Muscle layer of colon (tissue), 2 donors: ENCODE measurements around the gene ZNF185.

Source experiments
- H3K27ac ChIP-seq: one replicate; pipeline ENCODE4 v1.7.0; 2013; ENCODE audit warnings: low read depth, mild to moderate bottlenecking, low read length, moderate library complexity
- H3K27me3 ChIP-seq, 2 donors: one replicate each; pipeline ENCODE4 v1.7.0; 2013; ENCODE audit warnings: low read length in 2 of 2, mild to moderate bottlenecking in 2 of 2; ENCODE audit not compliant: insufficient read depth in 2 of 2, control insufficient read depth in 1 of 2
- H3K36me3 ChIP-seq: one replicate; pipeline ENCODE4 v1.7.0; 2013; ENCODE audit warnings: mild to moderate bottlenecking, low read length; ENCODE audit not compliant: insufficient read depth
- H3K4me1 ChIP-seq: one replicate; pipeline ENCODE4 v1.7.0; 2013; ENCODE audit warnings: mild to moderate bottlenecking, low read length; ENCODE audit not compliant: insufficient read depth
- H3K4me3 ChIP-seq, 2 donors: one replicate each; pipeline ENCODE4 v1.7.0; 2013; ENCODE audit warnings: low read length in 2 of 2, low read depth in 1 of 2, mild to moderate bottlenecking in 1 of 2, moderate library complexity in 1 of 2
- H3K9ac ChIP-seq: one replicate; pipeline ENCODE4 v1.7.0; 2013; ENCODE audit warnings: low read length
- H3K9me3 ChIP-seq: one replicate; pipeline ENCODE4 v1.7.0; 2013; ENCODE audit warnings: mild to moderate bottlenecking, low read length
- donor health status: abdominal sarcoma.
- donor health status: Adenocarcinoma of cecum.

The ZNF185 gene

GRCh38 chrX:152925835-152926234, 28.0 kb downstream of the ZNF185 start:
- Histone ChIP-seq H3K9ac (no peak overlapping the region), H3K36me3 (no peaks in the 10 kb centered on the region), H3K4me1 (no peaks in the 10 kb centered on the region), H3K9me3 (no peaks in the 10 kb centered on the region), H3K27ac (no peak overlapping the region), H3K27me3 (peaks cover 0 to 4% of the 10 kb centered on the region in 2 donors), H3K4me3 (no peak overlapping the region)

- H3K36me3 ChIP-seq, result no peaks in the 10 kb centered on the region
- H3K27me3 ChIP-seq, result peaks cover 0 to 6% of the 10 kb centered on the region in 2 donors
- no peaks in the 10 kb centered on the region for H3K9me3 ChIP-seq
- H3K4me1 ChIP-seq, result no peaks in the 10 kb centered on the region
- H3K4me3 ChIP-seq, result no peak overlapping the region
- no peak overlapping the region for H3K9ac ChIP-seq
- no peak overlapping the region for H3K27ac ChIP-seq
These were observed 28.4 kb downstream of the ZNF185 start for GRCh38 chrX:152926279-152926678.

- H3K27me3 ChIP-seq, result peaks cover 0 to 12% of the 10 kb centered on the region in 2 donors
- no peak overlapping the region for H3K27ac ChIP-seq
- no peaks in the 10 kb centered on the region for H3K36me3 ChIP-seq
- no peak overlapping the region for H3K4me3 ChIP-seq
- H3K9me3 ChIP-seq, result no peaks in the 10 kb centered on the region
- H3K4me1 ChIP-seq, result no peaks in the 10 kb centered on the region
- H3K9ac ChIP-seq, result no peak overlapping the region
These were observed 29.1 kb downstream of the ZNF185 start for GRCh38 chrX:152926923-152927322.

GRCh38 chrX:152927858-152928760, 30.2 kb downstream of the ZNF185 start:
- no peaks in the 10 kb centered on the region for H3K9me3 ChIP-seq
- H3K9ac ChIP-seq, result no peak overlapping the region
- no peaks in the 10 kb centered on the region for H3K4me1 ChIP-seq
- no peak overlapping the region for H3K4me3 ChIP-seq
- H3K36me3 ChIP-seq, result no peaks in the 10 kb centered on the region
- H3K27me3 ChIP-seq, result peaks cover 0 to 8% of the 10 kb centered on the region in 2 donors
- no peak overlapping the region for H3K27ac ChIP-seq

- no peaks in the 10 kb centered on the region for H3K4me1 ChIP-seq
- H3K9me3 ChIP-seq, result no peaks in the 10 kb centered on the region
- no peak overlapping the region for H3K4me3 ChIP-seq
- H3K9ac ChIP-seq, result no peak overlapping the region
- H3K27me3 ChIP-seq, result peaks cover 0 to 9% of the 10 kb centered on the region in 2 donors
- H3K27ac ChIP-seq, result no peak overlapping the region
- no peaks in the 10 kb centered on the region for H3K36me3 ChIP-seq
These were observed 31.0 kb downstream of the ZNF185 start for GRCh38 chrX:152928761-152929400.

- Histone ChIP-seq H3K27me3 (peaks cover 0 to 16% of the 10 kb centered on the region in 2 donors), H3K9me3 (no peaks in the 10 kb centered on the region), H3K36me3 (no peaks in the 10 kb centered on the region), H3K4me1 (no peaks in the 10 kb centered on the region), H3K27ac (no peak overlapping the region), H3K4me3 (no peak overlapping the region), H3K9ac (no peak overlapping the region)
These were observed 32.0 kb downstream of the ZNF185 start for GRCh38 chrX:152929898-152930297.

- Histone ChIP-seq H3K27ac (no peak overlapping the region), H3K4me3 (no peak overlapping the region), H3K9me3 (no peaks in the 10 kb centered on the region), H3K4me1 (no peaks in the 10 kb centered on the region), H3K36me3 (no peaks in the 10 kb centered on the region), H3K27me3 (peaks cover 0 to 17% of the 10 kb centered on the region in 2 donors), H3K9ac (no peak overlapping the region)
These were observed 32.6 kb downstream of the ZNF185 start for GRCh38 chrX:152930516-152930915.

GRCh38 chrX:152932144-152932543, 34.3 kb downstream of the ZNF185 start:
- H3K4me3 ChIP-seq, result no peak overlapping the region
- no peaks in the 10 kb centered on the region for H3K4me1 ChIP-seq
- H3K27ac ChIP-seq, result no peak overlapping the region
- no peaks in the 10 kb centered on the region for H3K9me3 ChIP-seq
- H3K27me3 ChIP-seq, result peaks cover 0 to 23% of the 10 kb centered on the region in 2 donors
- H3K36me3 ChIP-seq, result no peaks in the 10 kb centered on the region
- H3K9ac ChIP-seq, result no peak overlapping the region

- Histone ChIP-seq H3K27me3 (peaks cover 0 to 23% of the 10 kb centered on the region in 2 donors), H3K9ac (no peak overlapping the region), H3K4me3 (no peak overlapping the region), H3K27ac (no peak overlapping the region), H3K4me1 (no peaks in the 10 kb centered on the region), H3K9me3 (no peaks in the 10 kb centered on the region), H3K36me3 (no peaks in the 10 kb centered on the region)
These were observed 34.8 kb downstream of the ZNF185 start for GRCh38 chrX:152932598-152933175.

GRCh38 chrX:152936306-152936705, 38.4 kb downstream of the ZNF185 start:
- H3K36me3 ChIP-seq, result no peaks in the 10 kb centered on the region
- no peaks in the 10 kb centered on the region for H3K9me3 ChIP-seq
- H3K27ac ChIP-seq, result no peak overlapping the region
- H3K27me3 ChIP-seq, result peaks cover 0 to 23% of the 10 kb centered on the region in 2 donors
- H3K9ac ChIP-seq, result no peak overlapping the region
- no peaks in the 10 kb centered on the region for H3K4me1 ChIP-seq
- no peak overlapping the region for H3K4me3 ChIP-seq

GRCh38 chrX:152937236-152937635, 39.4 kb downstream of the ZNF185 start:
- Histone ChIP-seq H3K9ac (no peak overlapping the region), H3K27ac (no peak overlapping the region), H3K27me3 (peaks cover 0 to 20% of the 10 kb centered on the region in 2 donors), H3K4me1 (no peaks in the 10 kb centered on the region), H3K36me3 (no peaks in the 10 kb centered on the region), H3K9me3 (no peaks in the 10 kb centered on the region), H3K4me3 (no peak overlapping the region)
